ENCODE results near the gene SETDB2. TPM values are rescaled to one million over a fixed set of nuclear protein-coding genes. Genes with fewer than 3 reads are reported as not detected.
A peak's percentile ranks its signal among the peaks of the same experiment; 100 is the strongest.

Gene SETDB2
- total and polyA plus RNA-seq, 2 of the 13 experiments (the other 11 are each of a cell fraction or from before 2014, with no cell fraction given): 8.1 to 8.7 TPM

DNA sequence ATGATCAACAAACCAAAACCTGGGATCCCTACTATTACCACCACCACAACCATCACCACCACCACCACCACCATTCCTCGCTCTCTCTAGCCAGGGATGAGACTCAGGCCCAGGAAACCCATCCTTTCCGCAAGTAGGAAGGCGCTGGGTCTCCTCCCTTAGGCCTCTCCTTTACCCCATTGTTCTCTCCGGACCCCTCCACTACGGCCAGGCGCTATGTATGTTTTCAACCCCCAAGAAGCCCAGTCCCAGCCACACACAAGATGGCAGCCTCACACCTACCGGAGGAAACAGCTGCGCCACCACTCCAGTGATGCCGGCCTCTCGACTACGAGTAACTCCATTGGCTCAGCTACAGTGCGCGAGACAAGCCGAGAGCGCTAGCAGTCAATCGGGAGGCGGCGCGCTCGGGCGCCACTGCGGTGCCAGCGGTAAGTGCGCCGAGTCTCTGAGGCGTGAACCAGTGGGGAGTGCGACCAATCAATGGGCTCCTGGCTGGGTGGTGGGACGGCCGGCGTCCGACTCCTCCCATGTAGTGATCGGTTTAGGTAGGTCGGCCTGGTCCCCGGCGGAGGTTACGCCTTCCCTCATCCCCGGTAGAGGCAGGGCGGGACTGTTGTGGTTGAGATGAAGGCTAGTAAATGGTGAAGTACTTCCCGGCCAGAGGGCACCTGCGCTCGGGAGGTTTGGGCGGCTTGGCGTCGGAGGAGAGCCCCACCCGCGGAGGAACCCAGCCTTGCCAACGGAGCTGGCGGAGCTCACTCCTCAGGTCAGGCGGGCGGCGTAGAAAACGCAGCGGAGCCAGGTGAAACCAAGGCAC lies at the start of gene SETDB2, which contains the start of gene CAB39L (continued):
- TF ChIP-seq, protein P1, sequence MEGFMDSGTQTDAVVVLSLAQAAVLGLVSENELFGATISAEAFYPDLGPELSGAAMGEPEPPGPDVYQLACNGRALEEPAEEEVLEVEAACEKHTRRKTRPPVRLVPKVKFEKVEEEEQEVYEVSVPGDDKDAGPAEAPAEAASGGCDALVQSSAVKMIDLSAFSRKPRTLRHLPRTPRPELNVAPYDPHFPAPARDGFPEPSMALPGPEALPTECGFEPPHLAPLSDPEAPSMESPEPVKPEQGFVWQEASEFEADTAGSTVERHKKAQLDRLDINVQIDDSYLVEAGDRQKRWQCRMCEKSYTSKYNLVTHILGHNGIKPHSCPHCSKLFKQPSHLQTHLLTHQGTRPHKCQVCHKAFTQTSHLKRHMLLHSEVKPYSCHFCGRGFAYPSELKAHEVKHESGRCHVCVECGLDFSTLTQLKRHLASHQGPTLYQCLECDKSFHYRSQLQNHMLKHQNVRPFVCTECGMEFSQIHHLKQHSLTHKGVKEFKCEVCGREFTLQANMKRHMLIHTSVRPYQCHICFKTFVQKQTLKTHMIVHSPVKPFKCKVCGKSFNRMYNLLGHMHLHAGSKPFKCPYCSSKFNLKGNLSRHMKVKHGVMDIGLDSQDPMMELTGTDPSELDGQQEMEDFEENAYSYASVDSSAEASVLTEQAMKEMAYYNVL (CRISPR knock-in tag; IDR thresholded peaks at IDR 0.05; ENCODE audit: borderline replicate concordance): no peak
- TF ChIP-seq ZNF891 (CRISPR knock-in tag; IDR thresholded peaks at IDR 0.05): peak; percentile 76; the same call in 1 of the 2 replicates
- no peak for TF ChIP-seq ZNF749 (CRISPR knock-in tag; IDR thresholded peaks at IDR 0.05; ENCODE audit: borderline replicate concordance)
- peak; percentile 61 for TF ChIP-seq XRCC5 (optimal IDR thresholded peaks at IDR 0.05; ENCODE audit: low read length)
- TF ChIP-seq AHDC1 (CRISPR knock-in tag; IDR thresholded peaks at IDR 0.05; ENCODE audit: borderline replicate concordance): peak; percentile 84
- TF ChIP-seq PITX1 (CRISPR knock-in tag; IDR thresholded peaks at IDR 0.05): peak; percentile 58; the same call in 1 of the 2 replicates
- TF ChIP-seq HMG20B (CRISPR knock-in tag; conservative IDR thresholded peaks at IDR 0.05): no peak
- 0 out of 2 replicates have a peak, but pooled peaks have one; percentile 27 for TF ChIP-seq ZNF280D (CRISPR knock-in tag; IDR thresholded peaks at IDR 0.05)
- TF ChIP-seq ZNF20 (CRISPR knock-in tag; IDR thresholded peaks at IDR 0.05): no peak
- TF ChIP-seq ARID2 (CRISPR knock-in tag; IDR thresholded peaks at IDR 0.05; ENCODE audit: borderline replicate concordance): peak; percentile 17; the same call in 1 of the 2 replicates
- no peak for TF ChIP-seq ZNF552 (CRISPR knock-in tag; IDR thresholded peaks at IDR 0.05; ENCODE audit: borderline replicate concordance)
- 0 out of 2 replicates have a peak, but pooled peaks have one; percentile 74 for TF ChIP-seq ZNF33A (CRISPR knock-in tag; IDR thresholded peaks at IDR 0.05; ENCODE audit: borderline replicate concordance)
- no peak; the same call in 1 of the 2 replicates for TF ChIP-seq GFI1 (CRISPR knock-in tag; IDR thresholded peaks at IDR 0.05; ENCODE audit: borderline replicate concordance)
- TF ChIP-seq, protein P2, sequence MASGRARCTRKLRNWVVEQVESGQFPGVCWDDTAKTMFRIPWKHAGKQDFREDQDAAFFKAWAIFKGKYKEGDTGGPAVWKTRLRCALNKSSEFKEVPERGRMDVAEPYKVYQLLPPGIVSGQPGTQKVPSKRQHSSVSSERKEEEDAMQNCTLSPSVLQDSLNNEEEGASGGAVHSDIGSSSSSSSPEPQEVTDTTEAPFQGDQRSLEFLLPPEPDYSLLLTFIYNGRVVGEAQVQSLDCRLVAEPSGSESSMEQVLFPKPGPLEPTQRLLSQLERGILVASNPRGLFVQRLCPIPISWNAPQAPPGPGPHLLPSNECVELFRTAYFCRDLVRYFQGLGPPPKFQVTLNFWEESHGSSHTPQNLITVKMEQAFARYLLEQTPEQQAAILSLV (CRISPR knock-in tag; IDR thresholded peaks at IDR 0.05; ENCODE audit: borderline replicate concordance): 0 out of 2 replicates have a peak, but pooled peaks have one; percentile 57
- no peak for TF ChIP-seq GPN1 (CRISPR knock-in tag; IDR thresholded peaks at IDR 0.05; ENCODE audit: borderline replicate concordance)
